ENCODE measurements around the gene STYXL2.
A peak's percentile ranks its signal among the peaks of the same experiment; 100 is the strongest.

Gene STYXL2

DNA sequence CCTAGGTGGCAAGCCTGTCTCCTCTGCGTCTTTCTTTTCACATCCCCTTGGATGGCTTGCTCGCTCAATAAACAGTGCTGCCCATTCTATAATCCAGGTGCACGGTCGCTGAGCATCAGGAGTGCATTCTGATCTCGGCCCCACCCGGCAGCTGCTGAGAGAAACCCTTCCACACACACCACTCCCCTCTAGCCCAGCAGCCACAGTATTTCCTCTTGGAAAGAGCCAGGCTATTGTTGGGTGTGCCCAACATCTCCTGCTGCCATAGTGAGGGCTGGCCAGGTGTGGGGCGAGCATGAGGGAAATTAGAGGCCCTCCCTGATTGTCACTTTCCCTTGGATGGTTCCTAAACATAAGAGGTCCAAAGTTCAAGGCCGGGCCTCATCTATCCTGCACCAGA is 28.4 kb upstream of the STYXL2 start:
- TF ChIP-seq, protein P1, sequence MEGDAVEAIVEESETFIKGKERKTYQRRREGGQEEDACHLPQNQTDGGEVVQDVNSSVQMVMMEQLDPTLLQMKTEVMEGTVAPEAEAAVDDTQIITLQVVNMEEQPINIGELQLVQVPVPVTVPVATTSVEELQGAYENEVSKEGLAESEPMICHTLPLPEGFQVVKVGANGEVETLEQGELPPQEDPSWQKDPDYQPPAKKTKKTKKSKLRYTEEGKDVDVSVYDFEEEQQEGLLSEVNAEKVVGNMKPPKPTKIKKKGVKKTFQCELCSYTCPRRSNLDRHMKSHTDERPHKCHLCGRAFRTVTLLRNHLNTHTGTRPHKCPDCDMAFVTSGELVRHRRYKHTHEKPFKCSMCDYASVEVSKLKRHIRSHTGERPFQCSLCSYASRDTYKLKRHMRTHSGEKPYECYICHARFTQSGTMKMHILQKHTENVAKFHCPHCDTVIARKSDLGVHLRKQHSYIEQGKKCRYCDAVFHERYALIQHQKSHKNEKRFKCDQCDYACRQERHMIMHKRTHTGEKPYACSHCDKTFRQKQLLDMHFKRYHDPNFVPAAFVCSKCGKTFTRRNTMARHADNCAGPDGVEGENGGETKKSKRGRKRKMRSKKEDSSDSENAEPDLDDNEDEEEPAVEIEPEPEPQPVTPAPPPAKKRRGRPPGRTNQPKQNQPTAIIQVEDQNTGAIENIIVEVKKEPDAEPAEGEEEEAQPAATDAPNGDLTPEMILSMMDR (IDR thresholded peaks at IDR 0.05; ENCODE audit: control insufficient read depth, insufficient read depth, low read depth, low read length, missing control alignments), result no peak
- no peak for DNase-seq (ENCODE audit: low read depth)
- H3K4me3 ChIP-seq (ENCODE audit: control insufficient read depth, low read depth, low read length), result no peak overlapping the region

DNA sequence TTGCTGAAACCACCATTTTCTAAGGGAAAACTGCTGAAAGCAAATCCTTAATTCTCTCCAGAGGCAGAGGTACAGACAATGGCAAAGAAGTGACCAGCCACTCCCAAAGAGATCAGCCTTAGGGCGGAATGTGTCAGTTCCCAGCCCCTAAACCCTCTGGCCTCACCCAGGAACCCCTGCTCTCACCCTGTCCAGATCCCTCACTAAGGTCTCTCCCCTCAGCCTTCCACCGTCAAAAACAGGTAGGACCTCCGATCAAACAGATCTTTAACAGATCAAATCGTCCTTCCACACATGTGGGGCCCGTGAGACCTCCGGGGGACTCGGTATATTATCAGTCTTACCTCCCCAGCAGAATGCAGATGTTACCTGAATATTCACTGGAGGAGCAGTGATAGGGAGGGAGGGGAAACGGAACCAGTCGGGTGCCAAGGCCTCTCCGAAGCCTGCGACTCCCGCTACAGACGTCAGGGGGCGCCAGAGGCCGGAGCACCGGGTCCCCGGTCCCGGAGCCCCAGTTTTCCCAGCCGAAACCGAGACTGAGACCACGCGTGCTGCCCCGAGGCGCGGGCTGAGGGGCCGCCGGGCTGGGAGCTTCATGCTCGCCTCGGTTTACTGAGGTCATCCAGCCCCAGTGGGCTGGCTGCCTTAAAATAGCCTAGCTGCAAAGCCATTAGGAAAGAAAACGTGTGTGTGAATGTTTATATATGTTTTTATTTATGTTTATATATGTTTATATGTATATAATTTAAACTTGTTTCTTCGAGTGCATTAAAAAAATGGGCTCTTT is 27.3 kb upstream of the STYXL2 start:
- DNase-seq (ENCODE audit: low read depth), result no peak
- peak overlapping the region; percentile 18; the same call in 1 of the 2 replicates for H3K4me3 ChIP-seq (ENCODE audit: control insufficient read depth, low read depth, low read length)
- TF ChIP-seq, protein P1 (IDR thresholded peaks at IDR 0.05; ENCODE audit: control insufficient read depth, insufficient read depth, low read depth, low read length, missing control alignments), result peak; percentile 97

DNA sequence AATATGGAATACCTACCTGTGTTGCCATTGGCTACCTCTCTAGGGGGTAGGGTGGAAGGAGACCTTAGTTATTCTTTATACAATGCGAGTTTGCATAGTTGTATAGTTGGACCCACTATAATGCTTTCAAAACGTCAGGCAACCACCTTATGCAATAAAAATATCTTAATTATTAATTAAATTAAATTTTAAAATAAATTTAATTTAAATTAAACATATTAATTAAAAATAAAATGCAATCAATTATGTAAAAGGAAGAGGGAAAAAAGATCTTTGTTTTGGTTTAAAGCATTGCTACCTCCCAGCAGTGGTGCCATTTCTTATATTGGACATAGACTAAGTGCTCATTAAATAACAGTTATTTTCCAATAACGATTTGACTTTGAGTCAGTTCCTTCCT is 26.0 kb upstream of the STYXL2 start:
- TF ChIP-seq, protein P1 (IDR thresholded peaks at IDR 0.05; ENCODE audit: control insufficient read depth, insufficient read depth, low read depth, low read length, missing control alignments), result no peak
- no peak overlapping the region for H3K4me3 ChIP-seq (ENCODE audit: control insufficient read depth, low read depth, low read length)
- no peak for DNase-seq (ENCODE audit: low read depth)

DNA sequence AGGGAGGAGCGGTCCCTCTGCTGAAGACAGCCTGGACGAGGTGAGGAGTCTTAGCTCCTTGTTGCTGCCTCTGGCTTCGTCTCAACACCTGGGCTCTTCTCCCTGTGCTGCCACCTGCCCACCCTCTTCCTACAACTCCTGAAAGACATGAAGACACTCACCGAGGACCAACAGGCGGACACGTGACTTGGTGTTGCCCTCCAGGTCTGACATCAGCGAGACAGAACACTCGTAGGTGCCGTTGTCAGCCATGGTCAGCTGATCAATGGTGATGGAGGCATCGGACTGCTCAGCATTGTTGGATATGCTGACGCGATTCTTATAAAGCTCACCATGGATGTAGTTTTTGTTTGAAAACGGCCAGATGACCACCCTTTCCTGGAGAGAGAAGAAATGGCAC is 25.1 kb upstream of the STYXL2 start:
- TF ChIP-seq, protein P1 (IDR thresholded peaks at IDR 0.05; ENCODE audit: control insufficient read depth, insufficient read depth, low read depth, low read length, missing control alignments), result no peak
- DNase-seq (ENCODE audit: low read depth), result no peak
- H3K4me3 ChIP-seq (ENCODE audit: control insufficient read depth, low read depth, low read length), result no peak overlapping the region

DNA sequence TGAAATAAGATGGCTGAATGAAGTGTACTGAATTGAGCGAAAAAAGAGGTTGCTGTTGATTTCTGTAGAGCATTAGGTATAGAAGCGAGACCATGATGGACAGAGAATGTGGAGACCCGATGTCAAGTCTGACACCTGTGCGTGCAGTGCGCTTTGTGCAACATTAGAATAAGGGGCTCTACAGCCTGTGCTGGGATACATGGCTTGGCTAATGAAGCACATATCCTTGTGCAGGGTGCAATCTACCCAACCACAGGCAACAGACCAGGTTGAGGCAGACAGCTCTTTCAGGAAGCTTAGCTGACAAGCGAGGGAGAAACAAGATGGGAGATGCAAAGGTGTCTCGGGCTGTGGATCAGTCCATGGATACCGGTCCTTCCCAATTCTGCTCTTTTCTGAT is 22.6 kb upstream of the STYXL2 start:
- TF ChIP-seq, protein P1 (IDR thresholded peaks at IDR 0.05; ENCODE audit: control insufficient read depth, insufficient read depth, low read depth, low read length, missing control alignments), result no peak
- no peak for DNase-seq (ENCODE audit: low read depth)

DNA sequence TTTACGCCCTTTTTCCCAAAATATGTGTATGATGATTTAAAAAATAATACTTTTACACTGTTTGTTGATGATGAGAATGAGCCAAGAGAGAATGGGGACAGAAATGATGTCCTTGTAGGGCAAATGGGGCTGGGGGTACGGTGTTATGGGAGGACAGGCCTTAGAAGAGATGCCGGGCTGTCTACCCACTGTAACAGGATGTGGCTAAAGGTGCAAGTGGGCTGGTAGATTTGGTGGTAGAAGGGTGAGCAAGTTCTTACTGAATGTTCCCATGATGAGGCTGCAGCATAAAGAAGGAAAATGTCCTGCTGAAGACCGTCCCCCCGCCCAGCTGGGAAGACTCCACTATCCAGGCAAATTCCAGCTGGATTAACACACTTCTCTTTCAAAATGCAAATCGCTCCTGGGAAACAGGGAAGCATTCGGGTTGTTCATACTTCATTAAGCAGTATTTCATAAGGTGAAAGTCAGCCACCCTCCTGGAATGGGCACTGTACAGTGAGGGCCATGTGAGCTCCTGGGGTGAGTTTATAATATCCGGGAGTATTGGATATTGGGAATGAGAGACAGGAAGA is 17.7 kb upstream of the STYXL2 start:
- H3K4me3 ChIP-seq (ENCODE audit: control insufficient read depth, low read depth, low read length), result no peak overlapping the region
- TF ChIP-seq, protein P1 (IDR thresholded peaks at IDR 0.05; ENCODE audit: control insufficient read depth, insufficient read depth, low read depth, low read length, missing control alignments), result no peak
- no peak for DNase-seq (ENCODE audit: low read depth)

More for the DNA sequence above, 22.6 kb upstream of the STYXL2 start:
- no peak overlapping the region for H3K4me3 ChIP-seq (ENCODE audit: control insufficient read depth, low read depth, low read length)
